Smooth muscle cell of the brain vasculature (primary cell): ENCODE results near the gene RNASE8.
"Not testable (repeated sequence)": the region's sequence is repeated elsewhere in the genome, so short reads cannot be mapped to it uniquely, and the experiment has no call there.

Experiments used
- DNase-seq: peaks from one replicate; pipeline ENCODE4 v3.0.0-alpha.2; 2012; ENCODE audit warnings: low read depth, low spot score

RNASE8 gene

GRCh38 chr14:21057803-21058675, at the start of gene RNASE8:
Gene RNASE8 (plus strand): TSS chr14:21057822. CDS start chr14:21057893, 71 bp downstream.
- no peak for DNase-seq

- not testable (repeated sequence) for DNase-seq
Observed at GRCh38 chr14:21009721-21010120, 47.9 kb upstream of the RNASE8 start.

GRCh38 chr14:21011136-21011535, 46.5 kb upstream of the RNASE8 start:
- DNase-seq = no peak

- peak; percentile 83 for DNase-seq
Observed at GRCh38 chr14:21014761-21015190, 42.8 kb upstream of the RNASE8 start.

- DNase-seq = no peak
Observed at GRCh38 chr14:21015312-21015711, 42.3 kb upstream of the RNASE8 start.

GRCh38 chr14:21016413-21017190, 41.0 kb upstream of the RNASE8 start:
- DNase-seq = no peak

GRCh38 chr14:21017528-21018245, 39.9 kb upstream of the RNASE8 start:
- no peak for DNase-seq

- no peak for DNase-seq
Observed at GRCh38 chr14:21018286-21018685, 39.3 kb upstream of the RNASE8 start.

- no peak for DNase-seq
Observed at GRCh38 chr14:21018781-21019180, 38.8 kb upstream of the RNASE8 start.

GRCh38 chr14:21019366-21019765, 38.3 kb upstream of the RNASE8 start:
- no peak for DNase-seq

- no peak for DNase-seq
Observed at GRCh38 chr14:21020977-21021545, 36.6 kb upstream of the RNASE8 start.

- no peak for DNase-seq
Observed at GRCh38 chr14:21022686-21023085, 34.9 kb upstream of the RNASE8 start.

- no peak for DNase-seq
Observed at GRCh38 chr14:21023174-21023573, 34.4 kb upstream of the RNASE8 start.

- DNase-seq = no peak
Observed at GRCh38 chr14:21023817-21024584, 33.6 kb upstream of the RNASE8 start.

- no peak for DNase-seq
Observed at GRCh38 chr14:21024585-21025370, 32.8 kb upstream of the RNASE8 start, which contains the start of gene NDRG2. Gene NDRG2 (minus strand): TSS chr14:21025061. CDS start chr14:21023315, 1,746 bp downstream.

- no peak for DNase-seq
Observed at GRCh38 chr14:21025371-21026273, 32.0 kb upstream of the RNASE8 start.

- no peak for DNase-seq
Observed at GRCh38 chr14:21026274-21026987, 31.2 kb upstream of the RNASE8 start.

GRCh38 chr14:21026988-21027315, 30.7 kb upstream of the RNASE8 start:
- DNase-seq = no peak
